Hepatocyte (in vitro differentiated cells): ENCODE results near the gene PPFIBP2.

Experiments used
- EZH2 ChIP-seq: fragments of 200-600 bp; sonication (generic); IDR thresholded peaks from 2 replicates; pipeline ENCODE4 v1.6.1; 2016; ENCODE audit warnings: antibody characterized with exemption, mild to moderate bottlenecking, borderline replicate concordance
- EZH2phosphoT487 ChIP-seq: fragments of 200-600 bp; sonication (generic); IDR thresholded peaks from one replicate; pipeline ENCODE4 v1.6.1; 2018; ENCODE audit warnings: antibody characterized with exemption, mild to moderate bottlenecking, low read depth, moderate library complexity; ENCODE audit not compliant: unreplicated experiment, severe bottlenecking
- TF ChIP-seq, protein P1 (sequence below): fragments of 200-600 bp; sonication (generic); IDR thresholded peaks from 2 replicates; pipeline ENCODE4 v1.5.1; 2016; ENCODE audit warnings: antibody characterized with exemption, mild to moderate bottlenecking; ENCODE audit not compliant: poor library complexity

DNA sequence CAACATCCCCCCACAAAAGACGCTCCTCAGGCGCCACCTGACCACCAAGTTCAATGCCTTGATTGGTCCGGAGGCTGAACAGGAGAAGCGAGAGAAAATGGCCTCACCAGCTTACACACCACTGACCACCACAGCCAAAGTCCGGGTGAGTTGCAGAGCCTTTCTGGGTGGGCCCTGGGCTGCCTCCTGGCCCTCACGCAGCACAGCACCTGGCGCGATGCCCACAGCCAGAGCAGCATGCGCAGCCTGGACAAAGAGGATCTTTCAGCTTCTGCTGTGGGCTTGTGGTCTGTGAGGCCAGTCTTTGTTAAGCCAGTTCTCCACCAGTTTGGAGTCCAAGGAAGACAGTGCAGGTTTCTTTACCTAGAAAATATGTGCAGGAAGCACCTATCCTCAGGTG is 137.9 kb downstream of the PPFIBP2 start:
- TF ChIP-seq, protein P1, sequence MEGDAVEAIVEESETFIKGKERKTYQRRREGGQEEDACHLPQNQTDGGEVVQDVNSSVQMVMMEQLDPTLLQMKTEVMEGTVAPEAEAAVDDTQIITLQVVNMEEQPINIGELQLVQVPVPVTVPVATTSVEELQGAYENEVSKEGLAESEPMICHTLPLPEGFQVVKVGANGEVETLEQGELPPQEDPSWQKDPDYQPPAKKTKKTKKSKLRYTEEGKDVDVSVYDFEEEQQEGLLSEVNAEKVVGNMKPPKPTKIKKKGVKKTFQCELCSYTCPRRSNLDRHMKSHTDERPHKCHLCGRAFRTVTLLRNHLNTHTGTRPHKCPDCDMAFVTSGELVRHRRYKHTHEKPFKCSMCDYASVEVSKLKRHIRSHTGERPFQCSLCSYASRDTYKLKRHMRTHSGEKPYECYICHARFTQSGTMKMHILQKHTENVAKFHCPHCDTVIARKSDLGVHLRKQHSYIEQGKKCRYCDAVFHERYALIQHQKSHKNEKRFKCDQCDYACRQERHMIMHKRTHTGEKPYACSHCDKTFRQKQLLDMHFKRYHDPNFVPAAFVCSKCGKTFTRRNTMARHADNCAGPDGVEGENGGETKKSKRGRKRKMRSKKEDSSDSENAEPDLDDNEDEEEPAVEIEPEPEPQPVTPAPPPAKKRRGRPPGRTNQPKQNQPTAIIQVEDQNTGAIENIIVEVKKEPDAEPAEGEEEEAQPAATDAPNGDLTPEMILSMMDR: no peak
- TF ChIP-seq EZH2 (no peak), EZH2phosphoT487 (no peak)
